Activated CD4-positive, alpha-beta T cell treated with anti-CD3 and anti-CD28 coated beads, Interleukin-2, amount 50 U/mL, for 16 hours (primary cell): ENCODE results near the gene DNAL4.

Source experiments
- DNase-seq: peaks from one replicate; pipeline ENCODE4 v3.0.0-alpha.2; 2020

Gene DNAL4

DNA sequence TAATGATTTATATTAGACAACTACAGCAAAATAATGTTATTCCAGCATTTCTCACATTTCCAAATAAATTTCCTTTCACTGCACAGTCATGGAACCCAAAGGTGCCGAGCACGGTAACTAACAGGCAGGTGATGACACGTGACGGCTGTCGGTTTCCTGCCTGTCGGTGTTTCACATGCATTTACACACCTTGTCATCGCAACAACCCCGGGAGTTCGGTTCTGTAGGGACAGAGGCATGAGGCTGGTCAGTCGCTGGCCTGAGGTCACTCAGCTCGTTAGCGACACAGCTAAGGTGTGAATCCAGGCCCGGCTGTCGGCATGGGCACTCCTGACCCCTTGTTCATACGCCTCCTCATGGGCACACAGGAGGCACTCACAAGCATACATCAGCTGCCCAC, 9.9 kb downstream of the DNAL4 start:
- no peak for DNase-seq

- no peak for DNase-seq
Observed at GRCh38 chr22:38783095-38783615, 10.8 kb downstream of the DNAL4 start.

DNA sequence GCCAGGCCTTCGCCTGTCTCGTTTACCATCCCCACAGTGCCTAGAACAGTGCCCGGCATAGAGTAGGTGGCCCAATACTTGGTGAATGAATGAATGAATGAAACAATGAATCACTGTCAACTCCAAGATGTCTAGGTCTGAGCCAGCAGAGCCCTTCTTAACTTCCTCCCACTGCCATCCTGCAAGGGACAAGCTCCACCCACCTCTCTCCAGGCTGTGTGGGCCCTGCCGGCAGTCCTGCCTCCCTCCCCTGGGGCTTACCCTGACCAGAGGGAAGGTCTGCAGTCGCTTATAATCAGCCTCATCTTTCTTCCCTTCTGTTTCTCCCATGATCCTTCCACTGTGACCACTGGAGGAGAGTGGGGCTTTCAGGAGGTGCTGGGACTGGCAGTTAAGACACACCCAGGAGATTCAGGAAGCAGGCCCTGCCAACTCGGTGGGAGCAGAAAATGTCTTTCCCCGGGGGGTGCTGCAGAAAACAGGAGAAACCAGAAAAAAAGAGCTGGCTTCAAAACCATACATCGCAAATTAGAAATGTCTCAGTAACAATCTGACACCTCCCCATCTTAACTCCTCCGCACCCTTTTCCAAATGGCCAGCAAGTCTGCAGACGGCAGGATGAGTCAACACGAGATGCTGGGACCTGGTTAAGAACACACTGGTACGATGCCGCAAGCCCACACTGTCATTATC, 11.4 kb downstream of the DNAL4 start:
- DNase-seq, result no peak

GRCh38 chr22:38781033-38781432, 12.9 kb downstream of the DNAL4 start:
- DNase-seq, result no peak

- no peak for DNase-seq
Observed at GRCh38 chr22:38777087-38777671, 16.8 kb downstream of the DNAL4 start.

DNA sequence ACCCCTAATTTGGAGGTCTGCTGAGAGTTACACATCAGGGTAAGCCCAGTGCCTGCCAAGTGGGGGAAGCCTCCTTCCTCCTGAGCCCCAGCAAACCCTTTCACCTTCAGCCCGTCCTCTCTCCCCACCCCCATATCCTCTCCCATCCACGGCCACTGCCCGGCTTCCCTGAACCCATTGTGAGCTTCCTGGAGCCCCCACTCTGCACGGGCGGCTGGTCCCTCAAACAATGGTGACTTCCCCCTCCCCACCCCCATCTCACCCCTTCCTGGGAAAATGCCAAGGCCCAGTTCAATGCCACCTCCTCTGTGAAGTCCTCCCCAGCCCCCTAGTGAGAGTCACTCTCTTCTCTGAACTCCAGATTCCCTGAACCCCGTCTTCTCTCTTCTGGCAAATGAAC, 17.9 kb downstream of the DNAL4 start:
- DNase-seq, result no peak

- no peak for DNase-seq
Observed at GRCh38 chr22:38775656-38776055, 18.3 kb downstream of the DNAL4 start.

DNA sequence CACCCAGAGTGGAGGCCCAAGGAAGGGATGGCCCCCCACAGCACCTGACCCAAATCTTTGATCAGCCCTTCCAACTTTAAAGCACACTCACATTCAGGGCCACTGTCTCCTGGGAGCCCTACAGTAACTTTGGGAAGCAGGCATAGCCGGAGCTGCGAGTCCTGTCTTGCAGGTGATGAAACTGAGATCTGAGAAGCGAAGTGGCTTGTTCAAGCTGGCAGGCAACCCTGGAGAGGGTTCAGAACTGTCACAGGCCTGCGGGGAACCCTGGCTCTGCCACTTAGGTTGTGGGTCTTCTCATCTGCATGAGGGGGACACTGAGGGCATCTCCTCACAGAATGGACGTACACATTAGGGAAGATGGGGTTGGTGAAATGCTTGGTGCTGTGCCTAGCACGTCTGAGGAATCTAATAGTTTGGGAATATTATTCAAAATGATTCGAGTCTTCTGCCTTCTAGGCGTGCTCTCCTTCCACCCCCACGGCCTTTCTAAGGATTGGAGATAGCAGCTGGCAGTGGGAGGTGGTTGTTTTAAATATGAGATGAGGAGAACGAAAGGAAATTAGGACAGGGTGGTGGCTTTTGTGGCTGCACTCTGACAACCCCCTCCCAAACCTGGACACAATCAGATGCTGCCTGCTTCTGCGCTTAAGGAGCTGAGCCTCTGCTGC, 19.3 kb downstream of the DNAL4 start:
- DNase-seq, result no peak

GRCh38 chr22:38773363-38773946, 20.5 kb downstream of the DNAL4 start:
- no peak for DNase-seq

- DNase-seq, result no peak
Observed at GRCh38 chr22:38772623-38772873, 21.4 kb downstream of the DNAL4 start.

GRCh38 chr22:38770257-38770949, 23.5 kb downstream of the DNAL4 start:
- DNase-seq, result no peak

DNA sequence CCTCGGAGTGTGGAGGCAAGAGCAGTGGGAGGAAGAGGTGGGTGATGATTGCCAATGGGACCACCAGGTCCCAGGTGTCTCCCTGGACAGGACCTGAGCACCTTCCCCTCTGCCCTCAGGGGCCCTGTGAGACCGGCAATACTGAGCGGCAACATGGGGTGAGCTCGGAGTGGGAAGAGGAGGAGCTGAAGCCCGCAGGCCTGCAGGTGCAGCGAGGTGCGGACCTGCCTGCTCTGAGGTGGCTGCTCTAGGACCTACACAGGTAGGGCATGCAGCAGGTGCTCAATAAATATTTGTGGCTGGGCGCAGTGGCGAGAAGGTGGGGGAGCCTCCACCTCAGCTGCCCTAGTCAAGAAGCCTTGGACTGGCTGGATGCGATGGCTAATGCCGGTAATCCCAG, 25.9 kb downstream of the DNAL4 start:
- no peak for DNase-seq

DNA sequence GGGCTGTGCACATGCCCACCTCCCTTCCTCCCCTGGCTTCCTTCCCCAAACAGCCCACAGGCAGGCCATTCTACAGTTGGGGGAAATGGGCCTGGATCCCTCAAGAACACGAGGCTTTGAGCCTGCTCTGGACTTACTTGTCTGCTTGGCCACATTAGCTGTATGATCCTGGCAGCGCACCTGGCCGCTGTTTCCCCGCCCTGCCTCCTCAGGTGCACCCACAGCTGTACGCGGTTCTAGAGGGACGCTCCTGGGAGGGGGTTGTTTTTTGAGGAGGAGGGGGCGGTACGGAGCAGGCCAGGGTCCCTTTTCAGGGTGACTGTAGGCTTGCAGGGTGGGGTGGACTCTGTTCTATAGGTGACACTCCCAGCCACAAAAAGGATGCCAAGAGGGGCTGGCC, 26.6 kb downstream of the DNAL4 start:
- no peak for DNase-seq

DNA sequence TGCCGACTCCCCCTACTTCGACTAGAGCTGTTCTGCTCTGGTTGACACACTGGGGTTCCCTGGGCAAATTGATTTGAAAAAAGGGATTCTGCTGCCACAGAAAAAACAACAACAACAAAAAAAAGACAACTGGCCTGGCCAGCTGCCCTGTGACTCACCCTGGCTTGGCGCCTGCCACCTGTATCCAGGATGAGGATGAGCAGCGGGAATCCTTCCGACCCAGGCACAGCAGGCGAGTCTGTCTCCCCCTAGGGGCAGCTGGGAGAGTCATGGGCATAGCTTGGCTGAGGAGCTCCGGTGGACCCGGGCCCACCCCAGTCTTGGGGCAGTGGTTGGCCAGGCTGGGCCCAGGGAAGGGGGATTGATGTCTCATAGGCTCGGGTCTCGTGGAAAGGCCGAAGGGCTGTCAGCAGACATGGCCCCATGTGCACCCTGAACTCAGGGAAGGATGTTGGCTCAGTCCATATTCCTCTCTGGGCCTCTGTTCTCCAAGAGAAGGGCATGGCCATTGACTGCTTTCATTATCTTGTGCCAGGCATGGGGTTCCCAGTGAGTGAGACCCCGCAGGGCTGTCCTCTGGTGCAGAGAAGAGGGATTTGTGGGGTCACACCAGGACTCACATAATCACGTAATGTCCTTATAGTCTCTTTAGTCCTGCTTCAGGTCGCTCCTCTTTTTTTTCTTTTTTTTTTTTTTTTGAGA, 27.7 kb downstream of the DNAL4 start:
- no peak for DNase-seq

- no peak for DNase-seq
Observed at GRCh38 chr22:38762551-38762983, 31.4 kb downstream of the DNAL4 start.

GRCh38 chr22:38761202-38762162, 32.5 kb downstream of the DNAL4 start:
- no peak for DNase-seq

DNA sequence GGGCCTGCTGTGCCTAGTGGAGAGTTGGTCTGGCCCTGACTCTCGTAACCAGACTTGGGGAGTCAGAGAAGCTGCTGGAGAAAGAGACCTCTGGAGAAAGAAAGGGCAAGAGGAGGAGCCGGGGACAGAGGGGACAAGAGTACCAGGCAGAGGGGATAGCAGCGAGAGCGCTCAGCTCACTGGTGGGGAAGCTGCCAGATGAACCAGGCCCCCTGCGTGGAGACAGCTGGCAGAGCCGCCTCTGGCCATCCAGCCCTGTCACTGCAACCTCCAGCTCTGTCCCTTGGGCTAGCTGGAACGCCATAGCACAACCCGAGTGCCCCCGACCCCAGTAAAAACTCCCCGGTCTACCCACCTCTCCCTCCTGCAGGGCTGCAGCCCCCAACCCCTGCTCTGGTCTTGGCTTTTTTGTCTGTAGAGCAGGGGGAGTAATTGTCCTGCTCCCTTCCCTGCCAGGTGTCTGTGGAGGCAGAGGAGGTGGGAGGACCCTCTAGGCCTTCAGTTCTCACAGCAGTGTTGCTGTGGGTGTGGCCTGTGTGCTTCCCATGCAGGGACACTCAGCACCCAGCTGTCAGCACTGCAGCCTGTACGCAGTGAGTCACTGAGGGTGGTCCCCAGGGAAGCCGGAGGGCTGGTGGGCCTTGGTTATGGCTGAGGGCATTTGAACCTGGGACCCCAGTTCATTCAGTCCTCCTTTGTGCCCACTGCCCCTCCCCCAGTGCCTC, 33.3 kb downstream of the DNAL4 start:
- no peak for DNase-seq

DNA sequence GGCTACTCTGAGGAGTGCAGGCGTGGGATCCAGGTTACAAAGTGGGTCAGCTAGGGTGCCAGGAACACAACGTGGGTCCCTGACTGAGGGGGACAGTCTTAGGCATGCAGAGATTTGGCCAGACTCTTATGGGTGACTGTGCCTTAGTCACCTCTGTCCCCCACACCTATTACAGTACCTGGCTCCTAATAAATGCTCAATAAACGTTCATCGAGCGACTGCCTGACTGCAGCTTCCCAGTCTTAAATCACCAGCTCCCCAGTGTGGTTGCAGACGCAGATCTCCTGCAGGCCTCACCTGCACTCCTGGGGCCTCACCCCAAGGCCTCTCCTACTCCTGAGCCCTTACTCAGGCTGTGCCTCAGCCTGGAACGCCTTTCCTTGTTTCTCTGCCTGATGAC, 34.9 kb downstream of the DNAL4 start:
- no peak for DNase-seq

DNA sequence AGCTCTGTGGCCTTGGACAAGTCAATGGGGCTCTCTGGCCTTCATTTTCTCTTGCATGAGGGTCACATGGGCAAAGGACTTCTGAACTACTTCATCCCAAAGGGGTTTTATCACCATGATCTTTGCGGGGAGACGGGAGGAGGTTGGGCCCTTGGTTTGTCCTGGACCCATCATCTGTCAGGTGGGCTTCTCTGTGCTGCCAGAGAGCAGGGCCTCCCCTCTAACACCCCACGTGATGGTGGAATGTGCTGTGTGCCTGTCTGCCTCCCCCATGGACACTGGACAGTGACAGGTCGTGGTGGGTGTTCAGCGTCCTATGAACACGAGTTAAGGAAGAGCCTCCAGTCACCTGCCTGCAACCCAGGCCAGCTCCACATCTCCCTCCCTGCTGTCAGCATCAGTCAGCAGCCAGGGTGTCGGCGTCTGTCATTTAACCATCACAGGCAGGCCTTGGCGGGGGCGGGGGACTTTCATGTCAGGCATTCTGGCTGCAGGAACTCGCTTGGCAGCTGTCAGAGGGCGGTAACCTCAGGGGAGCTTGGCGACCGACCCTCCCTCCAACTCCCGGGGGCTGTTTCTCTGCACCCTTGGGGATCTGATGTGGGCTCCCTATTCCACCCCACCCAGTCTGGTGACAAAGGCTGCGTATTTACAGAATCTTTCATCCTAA, 35.5 kb downstream of the DNAL4 start:
- DNase-seq, result peak; percentile 32

DNA sequence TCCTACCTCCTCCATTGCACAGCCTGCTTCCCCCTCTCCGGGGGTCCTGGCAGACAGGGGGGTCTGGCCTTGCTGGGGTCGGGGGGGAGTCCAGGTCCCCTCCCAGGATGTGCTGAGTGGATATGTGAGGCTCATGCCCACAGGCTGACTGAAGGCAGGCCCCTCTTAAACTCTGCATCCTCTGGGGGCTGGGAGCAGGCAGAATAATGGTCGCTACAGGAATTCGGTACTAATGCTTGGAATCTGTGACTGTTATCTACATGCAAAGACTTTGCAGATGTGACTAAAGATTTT, 36.5 kb downstream of the DNAL4 start:
- no peak for DNase-seq
